Right cardiac atrium (tissue), 5 donors: Measurements from ENCODE around the gene TUBGCP2. TPM values are rescaled to one million over a fixed set of nuclear protein-coding genes. Genes with fewer than 3 reads are reported as not detected.
"Not testable (repeated sequence)": the region's sequence is repeated elsewhere in the genome, so short reads cannot be mapped to it uniquely, and the experiment has no call there.

ENCODE experiments used
- ATAC-seq, 2 donors: fragments of 200-7000 bp; cut with Tn5 transposase; one replicate each; pipeline versions ENCODE4 v1.8.0 to v1.9.1; 2020; ENCODE audit warnings: moderate library complexity in 2 of 2, mild to moderate bottlenecking in 1 of 2
- DNase-seq, 3 donors: peaks; one replicate each; pipeline ENCODE4 v3.0.0-alpha.2; 2020
- H3K27ac ChIP-seq: one replicate; pipeline ENCODE4 v1.5.1; 2013; ENCODE audit warnings: mild to moderate bottlenecking, low read length, control low read depth, moderate library complexity
- H3K27me3 ChIP-seq: one replicate; pipeline ENCODE4 v1.6.1; 2013; ENCODE audit not compliant: control insufficient read depth, insufficient read depth
- H3K4me1 ChIP-seq: one replicate; pipeline ENCODE4 v1.6.1; 2013; ENCODE audit warnings: low read length; ENCODE audit not compliant: control insufficient read depth, insufficient read depth
- H3K4me3 ChIP-seq: one replicate; pipeline ENCODE4 v1.5.1; 2013; ENCODE audit warnings: low read length, control low read depth
- H3K9me3 ChIP-seq: one replicate; pipeline ENCODE4 v1.6.1; 2013; ENCODE audit warnings: low read length; ENCODE audit not compliant: control insufficient read depth
- WGBS: extraction: QIAGEN DNeasy Blood & Tissue Kit; methylation state at CpG from one replicate; pipeline ENCODE4 v1.1.7; 2013; 5-methylcytosine and 5-hydroxymethylcytosine counted together
- intact Hi-C, 4 donors: fragments of 100-400 bp; cut with DNase I; formaldehyde crosslinking; loops; one replicate each; pipeline versions ENCODE4 v1.11.0 to v1.14.0; 2022 to 2023
- polyA plus RNA-seq: library from polyadenylated mRNA; stranded (reverse); fragments of 200-250 nt; gene quantifications from one replicate; pipeline ENCODE4 v1.2.3, GENCODE V29; 2013
- total RNA-seq, 4 donors: library from RNA; stranded (reverse); fragmentation: NEBNext Ultra II Directional; extraction: Animal tissue kit (Norgen Biotek cat#: 25700); gene quantifications; one replicate each; pipeline ENCODE4 v1.2.1, GENCODE V29; 2021
- donor health status: healthy with polysubstance abuse.
- donor health status: DM: no; HTN: yes; CAD: no.
- donor health status: DM: no; HTN: no; CAD: no.
- donor health status: DM: no; HTN: yes; CAD: no; lungs with severe emphysema.
- donor health status: DM: yes; HTN: yes; CAD: no.

TUBGCP2 gene
- total and polyA plus RNA-seq, 5 donors: 23.0 to 45.9 (median 37.2) TPM

DNA sequence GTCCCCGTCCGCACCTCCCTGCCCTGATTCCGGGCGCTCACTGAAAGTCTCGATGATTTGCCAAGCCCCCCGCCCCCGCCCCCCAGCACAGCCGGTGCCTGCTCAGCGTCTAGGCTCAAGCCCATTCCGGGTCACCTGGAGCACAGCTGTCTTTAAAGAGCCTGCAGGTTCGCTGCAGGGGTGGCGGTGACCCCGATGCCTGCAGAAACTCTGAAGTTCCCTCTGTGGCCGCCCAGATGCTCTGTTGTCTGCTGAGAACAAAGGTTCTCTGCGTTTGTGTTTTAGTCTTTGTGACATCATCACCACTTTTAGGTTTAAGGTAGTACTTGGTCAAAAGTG, 70.2 kb downstream of the TUBGCP2 start:
- Histone ChIP-seq H3K4me1 (no peaks in the 10 kb centered on the region), H3K27me3 (no peaks in the 10 kb centered on the region), H3K4me3 (no peak overlapping the region), H3K27ac (no peak overlapping the region), H3K9me3 (no peaks in the 10 kb centered on the region)
- intact Hi-C loops: no loop called here
- no peak for ATAC-seq
- DNase-seq: peak in 1 of 3 donors; percentile 29
- WGBS: 29% methylated on average over 15 of the region's 15 CpGs

DNA sequence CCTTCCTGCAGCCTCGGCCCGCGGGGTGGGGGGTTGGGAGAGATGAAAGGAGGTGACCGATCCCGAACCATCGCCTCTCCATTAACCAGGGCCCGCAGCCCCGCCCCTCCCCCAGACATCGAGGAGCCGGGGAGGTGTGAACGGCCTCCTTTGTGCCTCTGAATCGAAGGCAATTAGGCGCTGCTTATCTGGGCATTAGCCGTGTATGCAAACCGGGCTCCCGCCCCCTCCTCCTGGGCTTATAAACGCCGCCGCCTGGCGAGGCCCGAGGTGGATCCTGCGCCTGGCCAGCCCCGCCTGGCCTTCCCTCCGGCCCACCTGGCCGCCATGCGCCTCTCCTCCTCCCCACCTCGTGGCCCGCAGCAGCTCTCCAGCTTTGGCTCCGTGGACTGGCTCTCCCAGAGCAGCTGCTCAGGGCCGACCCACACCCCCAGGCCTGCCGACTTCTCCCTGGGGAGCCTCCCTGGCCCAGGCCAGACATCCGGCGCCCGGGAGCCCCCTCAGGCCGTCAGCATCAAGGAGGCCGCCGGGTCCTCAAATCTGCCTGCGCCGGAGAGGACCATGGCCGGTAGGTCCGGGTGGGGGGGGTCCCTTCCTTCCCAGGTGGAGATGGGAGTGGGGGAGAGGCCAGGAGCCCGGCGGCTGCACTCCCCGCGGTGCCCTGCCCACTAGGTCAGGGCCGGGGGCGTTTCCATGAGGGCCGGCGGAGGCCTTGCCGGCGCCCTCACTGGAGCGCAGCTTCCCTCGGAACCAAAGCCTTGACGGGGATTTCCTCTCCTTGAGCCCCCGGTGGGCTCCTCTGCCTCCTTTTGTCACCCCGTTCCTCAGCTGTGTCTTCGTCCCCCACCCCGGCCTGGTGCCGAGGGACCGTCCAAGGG, 70.8 kb downstream of the TUBGCP2 start, which contains the start of gene VENTX:
Gene VENTX, plus strand, starts transcription at position 268 of the 878 bp plus-strand sequence. Its CDS starts 60 bp downstream, at position 328.
- no peaks in the 10 kb centered on the region for H3K27me3 ChIP-seq
- H3K9me3 ChIP-seq: no peaks in the 10 kb centered on the region
- 10% methylated on average over 60 of the region's 60 CpGs for WGBS
- ATAC-seq: no peak
- H3K4me1 ChIP-seq: no peaks in the 10 kb centered on the region
- peak within 1 kb of the TSS; percentile 8 for H3K4me3 ChIP-seq
- intact Hi-C loops: no loop called here
- H3K27ac ChIP-seq: no peak within 1 kb of the TSS
- peak in 2 of 3 donors; percentile 34 to 56 for DNase-seq

DNA sequence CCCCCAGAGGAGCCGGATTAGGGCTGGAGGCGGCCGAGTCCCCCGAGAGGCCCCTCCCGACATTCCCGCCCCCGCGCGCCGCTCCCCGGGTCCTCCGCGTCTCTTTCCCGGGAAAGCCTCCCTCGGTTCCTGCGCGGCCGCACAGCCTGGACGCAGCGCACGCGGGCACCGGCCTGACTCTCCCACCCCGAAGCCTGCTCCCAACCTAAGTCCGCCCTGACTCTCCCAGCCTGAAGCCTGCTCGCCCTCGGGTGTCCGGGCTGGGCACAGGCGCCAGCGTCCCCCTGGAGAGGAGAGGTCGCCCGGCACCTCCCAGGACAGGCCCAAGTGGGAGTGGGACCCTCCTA, 71.5 kb downstream of the TUBGCP2 start:
- no peaks in the 10 kb centered on the region for H3K9me3 ChIP-seq
- peak in 1 of 3 donors; percentile 15 for DNase-seq
- intact Hi-C loops: no loop called here
- H3K27ac ChIP-seq: no peak overlapping the region
- H3K4me3 ChIP-seq: no peak overlapping the region
- H3K27me3 ChIP-seq: no peaks in the 10 kb centered on the region
- H3K4me1 ChIP-seq: no peaks in the 10 kb centered on the region
- WGBS: 3% methylated on average over 32 of the region's 32 CpGs
- no peak for ATAC-seq

DNA sequence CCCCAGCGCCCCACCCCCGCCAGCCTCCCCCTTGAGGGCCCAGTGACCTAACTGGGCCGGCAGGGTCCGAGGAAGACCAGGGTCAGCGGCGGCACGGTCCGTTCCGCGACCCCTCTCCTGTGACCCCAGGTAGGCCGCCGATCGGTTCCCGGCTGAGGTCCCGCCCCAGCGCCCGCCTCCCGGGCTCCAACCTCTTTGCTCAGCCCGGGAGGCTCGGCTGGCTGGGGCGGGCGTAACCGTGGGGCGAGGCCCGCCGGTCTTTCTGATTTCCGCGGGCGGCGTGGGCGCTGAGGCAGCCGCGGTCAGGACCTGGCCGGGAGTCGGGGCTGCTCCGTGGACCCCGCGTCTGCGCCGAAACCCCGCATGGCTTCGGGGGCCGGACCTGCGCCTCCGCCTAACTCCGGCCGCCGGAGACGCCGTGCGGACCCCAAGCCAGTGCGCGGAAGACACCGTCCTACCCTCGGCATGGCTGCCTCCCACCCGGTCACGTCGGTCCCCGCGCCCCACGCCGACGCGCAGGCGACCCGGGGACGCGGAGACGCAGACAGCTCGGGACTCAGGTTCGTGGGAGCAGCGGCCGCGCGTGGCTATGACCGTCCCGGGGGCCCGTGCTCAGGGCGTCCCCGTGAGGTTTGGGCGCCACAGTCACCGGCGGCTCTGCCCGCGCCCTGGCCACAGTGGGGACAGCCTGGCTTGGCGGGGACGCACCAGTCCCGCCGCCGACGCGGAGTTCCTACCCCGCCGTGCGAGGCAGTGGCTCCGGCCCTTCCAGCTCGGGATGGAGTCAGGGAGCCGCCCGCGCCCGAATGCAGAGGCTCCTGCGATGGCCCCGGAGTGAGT, 72.1 kb downstream of the TUBGCP2 start:
- intact Hi-C loops: no loop called here
- ATAC-seq (no peak), DNase-seq (peak in 2 of 3 donors; percentile 58 to 63)
- Histone ChIP-seq H3K27me3 (no peaks in the 10 kb centered on the region), H3K4me1 (no peaks in the 10 kb centered on the region), H3K27ac (no peak overlapping the region), H3K4me3 (peak overlapping the region; percentile 8), H3K9me3 (no peaks in the 10 kb centered on the region)
- WGBS: under 1% methylated on average over 103 of the region's 103 CpGs

DNA sequence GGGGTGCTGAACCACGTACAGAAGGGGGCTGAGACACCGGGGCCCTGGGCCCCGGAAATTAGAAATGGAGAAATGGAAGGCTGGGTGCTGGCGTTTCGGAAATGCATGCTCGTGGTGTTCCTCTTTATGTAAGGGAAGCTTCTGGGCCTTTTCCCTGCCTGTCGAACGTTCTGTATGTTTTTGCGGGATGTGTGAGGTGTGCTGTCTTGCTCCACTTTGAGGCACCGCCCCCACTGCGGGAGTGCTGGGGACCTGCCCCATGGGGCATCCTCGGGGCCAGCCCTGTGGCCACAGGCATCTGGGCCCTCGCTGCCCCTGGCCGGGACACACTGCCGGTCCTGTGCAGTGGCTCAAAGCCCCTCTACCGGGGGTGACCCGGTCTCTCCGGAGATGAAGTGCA, 72.7 kb downstream of the TUBGCP2 start:
- no peaks in the 10 kb centered on the region for H3K9me3 ChIP-seq
- H3K27ac ChIP-seq: no peak overlapping the region
- peak in 2 of 3 donors; percentile 34 to 55 for DNase-seq
- no peak for ATAC-seq
- intact Hi-C loops: no loop called here
- no peaks in the 10 kb centered on the region for H3K27me3 ChIP-seq
- 1% methylated on average over 18 of the region's 18 CpGs for WGBS
- H3K4me1 ChIP-seq: no peaks in the 10 kb centered on the region
- no peak overlapping the region for H3K4me3 ChIP-seq

DNA sequence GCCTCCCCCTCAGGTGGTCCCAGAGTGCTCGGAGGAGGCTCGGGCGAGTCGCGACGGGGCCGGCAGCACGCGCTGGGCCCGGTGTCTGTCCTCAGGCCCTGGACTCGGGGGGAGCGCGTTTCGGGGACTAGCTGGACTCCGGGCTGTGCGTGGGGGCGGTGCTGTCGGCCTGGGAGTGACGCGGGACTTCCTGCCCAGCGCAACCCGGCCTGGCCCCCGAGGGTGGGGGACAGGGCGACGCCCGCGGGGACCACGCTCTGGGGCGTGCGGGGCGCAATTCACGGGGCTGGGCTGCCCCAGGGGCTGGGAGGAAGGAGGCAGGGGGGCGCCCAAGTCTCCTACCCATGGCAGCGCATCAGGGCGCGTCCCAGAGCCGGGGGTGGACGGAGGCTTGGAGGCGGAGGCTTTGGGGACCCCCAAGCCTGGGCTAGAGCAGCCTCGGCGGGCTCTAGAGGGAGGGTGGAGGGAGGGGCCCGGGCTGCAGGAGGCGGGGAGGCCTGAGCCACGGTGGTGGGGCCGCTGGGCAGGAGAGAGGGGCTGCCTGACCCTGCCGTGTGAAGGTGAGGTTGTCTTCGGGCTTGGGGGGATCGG, 73.3 kb downstream of the TUBGCP2 start:
- H3K4me3 ChIP-seq: no peak overlapping the region
- 3% methylated on average over 48 of the region's 48 CpGs for WGBS
- intact Hi-C loops: no loop called here
- H3K9me3 ChIP-seq: no peaks in the 10 kb centered on the region
- no peaks in the 10 kb centered on the region for H3K27me3 ChIP-seq
- ATAC-seq: peak; percentile 7 to 20
- H3K4me1 ChIP-seq: no peaks in the 10 kb centered on the region
- peak in 2 of 3 donors; percentile 65 to 68 for DNase-seq
- no peak overlapping the region for H3K27ac ChIP-seq

DNA sequence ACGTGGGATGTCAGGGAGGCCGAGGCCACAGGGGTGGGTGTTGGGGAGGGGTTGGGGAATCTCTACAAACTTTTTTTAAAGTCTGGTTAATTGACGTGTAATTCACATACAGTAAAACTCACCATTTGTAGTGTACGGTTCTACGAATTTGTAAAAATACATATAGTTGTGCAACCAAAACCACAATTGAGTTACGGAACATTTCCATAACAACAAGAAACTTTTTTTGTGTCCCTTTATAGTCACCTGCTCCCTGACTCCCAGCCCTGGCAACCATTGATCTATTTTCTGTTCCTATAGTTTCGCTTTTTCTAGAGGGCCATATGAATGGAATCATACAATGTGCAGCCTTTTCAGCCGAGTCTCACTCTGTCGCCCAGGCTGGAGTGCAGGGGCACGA, 73.9 kb downstream of the TUBGCP2 start:
- H3K4me3 ChIP-seq, H3K27ac ChIP-seq, DNase-seq, H3K9me3 ChIP-seq, H3K4me1 ChIP-seq, ATAC-seq, H3K27me3 ChIP-seq, intact Hi-C loops: not testable (repeated sequence)
- whole genome bisulfite sequencing: 59% methylated on average over 8 of the region's 10 CpGs

DNA sequence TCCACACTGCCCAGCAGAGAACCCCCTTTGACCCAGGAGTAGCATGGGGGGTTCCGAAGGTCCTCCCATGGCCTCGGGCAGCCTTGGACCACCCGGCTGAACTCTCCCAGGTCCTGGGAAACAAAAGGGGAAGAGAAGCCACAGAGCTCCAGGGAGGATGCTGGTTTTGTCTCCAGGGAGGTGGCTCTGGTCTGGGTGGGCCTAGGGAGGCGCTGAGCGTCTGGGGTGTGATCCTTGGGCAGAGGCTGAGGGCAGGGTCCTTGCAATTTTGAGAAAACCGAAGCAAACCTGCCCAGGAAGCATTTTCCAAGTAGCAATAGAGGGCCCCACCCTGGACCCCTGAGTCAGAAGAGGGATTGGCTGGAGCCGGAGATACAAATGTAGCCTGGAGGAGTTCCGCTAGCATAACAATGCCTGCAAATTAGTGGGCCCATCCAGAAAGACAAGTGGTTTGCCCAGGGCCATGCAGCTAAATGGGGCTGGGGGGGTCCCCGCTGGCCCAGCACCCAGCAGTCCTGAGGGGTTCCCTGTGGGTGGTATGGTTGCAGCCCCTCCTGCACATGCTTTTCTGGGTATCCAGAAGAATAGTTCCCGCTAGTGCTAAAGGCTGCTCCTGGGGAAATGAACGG, 76.6 kb downstream of the TUBGCP2 start:
- no peak for ATAC-seq

DNA sequence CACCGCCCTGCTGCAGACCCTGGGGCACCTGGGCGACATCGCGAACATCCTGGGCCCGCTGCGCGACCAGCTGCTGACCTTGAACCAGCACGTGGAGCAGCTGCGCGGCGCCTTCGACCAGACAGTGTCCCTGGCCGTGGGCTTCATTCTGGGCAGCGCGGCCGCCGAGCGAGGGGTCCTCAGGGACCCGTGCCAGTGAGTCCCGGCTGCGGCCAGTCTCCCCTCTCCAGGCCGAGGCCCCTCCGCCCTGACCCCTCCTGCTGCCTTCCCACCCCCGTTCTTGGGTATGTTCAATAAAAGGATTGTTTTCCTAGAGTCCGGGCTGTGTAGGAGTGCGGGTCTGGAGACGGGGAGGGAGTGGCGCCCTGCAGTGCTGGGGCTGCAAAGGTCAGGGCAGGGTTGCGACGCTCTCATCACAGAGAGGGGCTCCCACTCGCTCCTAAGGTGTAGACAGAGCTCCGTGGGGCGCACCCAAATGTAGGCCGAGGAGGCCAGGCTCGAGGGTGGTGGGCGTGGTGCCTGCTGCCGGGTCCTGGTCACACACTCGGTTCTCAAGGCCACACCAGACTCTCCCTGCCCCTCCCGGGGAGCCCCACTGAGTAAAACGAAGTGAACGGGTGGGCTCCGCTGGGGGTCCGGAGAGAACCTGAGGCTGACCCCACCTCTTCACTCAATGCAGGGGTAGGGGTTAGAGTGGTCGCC, 77.3 kb downstream of the TUBGCP2 start:
- Histone ChIP-seq H3K27ac (no peak overlapping the region), H3K4me3 (no peak overlapping the region), H3K27me3 (no peaks in the 10 kb centered on the region), H3K9me3 (no peaks in the 10 kb centered on the region), H3K4me1 (no peaks in the 10 kb centered on the region)
- intact Hi-C loops: no loop called here
- DNase-seq (peak in 1 of 3 donors; percentile 41), ATAC-seq (no peak)
- 21% methylated on average over 44 of the region's 44 CpGs for WGBS

More for the DNA sequence above, 76.6 kb downstream of the TUBGCP2 start:
- no peaks in the 10 kb centered on the region for H3K9me3 ChIP-seq
- H3K4me1 ChIP-seq: no peaks in the 10 kb centered on the region
- WGBS: 53% methylated on average over 11 of the region's 11 CpGs
- no peaks in the 10 kb centered on the region for H3K27me3 ChIP-seq
- H3K27ac ChIP-seq: no peak overlapping the region
- no peak overlapping the region for H3K4me3 ChIP-seq
- intact Hi-C loops: no loop called here
- no peak for DNase-seq
